Activated naive CD8-positive, alpha-beta T cell treated with anti-CD3 and anti-CD28 coated beads, Interleukin-2, amount 50 U/mL, for 16 hours (primary cell): ENCODE measurements around the gene PYM1.
"Not testable (repeated sequence)": the region's sequence is repeated elsewhere in the genome, so short reads cannot be mapped to it uniquely, and the experiment has no call there.

Experiments used
- DNase-seq: peaks from one replicate; pipeline ENCODE4 v3.0.0-alpha.2; 2020; ENCODE audit warnings: low read depth, low spot score

PYM1 gene

GRCh38 chr12:55940065-55940732, 12.5 kb upstream of the PYM1 start:
- peak; percentile 69 for DNase-seq

- no peak for DNase-seq
Measured at GRCh38 chr12:55938826-55939501, 11.3 kb upstream of the PYM1 start.

GRCh38 chr12:55937981-55938380, 10.3 kb upstream of the PYM1 start:
- DNase-seq: no peak

GRCh38 chr12:55935738-55936151, 8.1 kb upstream of the PYM1 start:
- no peak for DNase-seq

GRCh38 chr12:55934773-55935172, 7.1 kb upstream of the PYM1 start:
- no peak for DNase-seq

- no peak for DNase-seq
Measured at GRCh38 chr12:55933799-55934742, 6.4 kb upstream of the PYM1 start.

GRCh38 chr12:55933169-55933798, 5.6 kb upstream of the PYM1 start:
- no peak for DNase-seq

- peak; percentile 14 for DNase-seq
Measured at GRCh38 chr12:55932551-55932910, 4.8 kb upstream of the PYM1 start.

- no peak for DNase-seq
Measured at GRCh38 chr12:55931780-55932550, 4.3 kb upstream of the PYM1 start.

- no peak for DNase-seq
Measured at GRCh38 chr12:55931317-55931779, 3.7 kb upstream of the PYM1 start.

GRCh38 chr12:55930771-55931316, 3.1 kb upstream of the PYM1 start, which contains the start of gene DGKA:
TSS of gene DGKA (plus strand) at chr12:55931162. CDS start at chr12:55936504, 5,342 bp downstream.
- peak; percentile 54 for DNase-seq

GRCh38 chr12:55929306-55929791, 1.7 kb upstream of the PYM1 start:
- peak; percentile 78 for DNase-seq

- peak; percentile 81 for DNase-seq
Measured at GRCh38 chr12:55926738-55927587, 731 bp downstream of the PYM1 start.

- DNase-seq: no peak
Measured at GRCh38 chr12:55925870-55926737, 1.6 kb downstream of the PYM1 start.

GRCh38 chr12:55925371-55925770, 2.3 kb downstream of the PYM1 start:
- DNase-seq: no peak

- not testable (repeated sequence) for DNase-seq
Measured at GRCh38 chr12:55923648-55924047, 4.0 kb downstream of the PYM1 start.

GRCh38 chr12:55922126-55922525, 5.6 kb downstream of the PYM1 start:
- DNase-seq: no peak

- not testable (repeated sequence) for DNase-seq
Measured at GRCh38 chr12:55919032-55919431, 8.7 kb downstream of the PYM1 start.
